Activated T-helper 1 cell treated with anti-CD3 and anti-CD28 coated beads, Interleukin-12 subunit alpha, Interleukin-12 subunit beta, Interleukin-2, Interleukin-4 antibody, amounts not matched to agents 30 ng/mL and 10 ng/mL and 1 ng/mL, durations not matched to agents 14 hours and 24 hours and 36 hours (primary cell): Measurements from ENCODE around the gene ACSL4. TPM values are rescaled to one million over a fixed set of nuclear protein-coding genes. Genes with fewer than 3 reads are reported as not detected.
"Not testable (repeated sequence)": the region's sequence is repeated elsewhere in the genome, so short reads cannot be mapped to it uniquely, and the experiment has no call there.

Experiments used
- DNase-seq: peaks from one replicate; pipeline ENCODE4 v3.0.0; 2021; ENCODE audit warnings: low spot score
- H3K27ac Mint-ChIP-seq: one replicate; pipeline ENCODE4 v1.8.0; 2021; ENCODE audit warnings: mild to moderate bottlenecking, mixed read lengths
- H3K27me3 Mint-ChIP-seq: one replicate; pipeline ENCODE4 v1.8.0; 2022; ENCODE audit warnings: mild to moderate bottlenecking, moderate library complexity, mixed read lengths; ENCODE audit not compliant: insufficient read depth
- H3K36me3 Mint-ChIP-seq: one replicate; pipeline ENCODE4 v1.8.0; 2021; ENCODE audit warnings: low read depth, mixed read lengths
- H3K4me1 Mint-ChIP-seq: one replicate; pipeline ENCODE4 v1.8.0; 2021; ENCODE audit warnings: low read depth, mixed read lengths
- H3K4me3 Mint-ChIP-seq: one replicate; pipeline ENCODE4 v1.8.0; 2021; ENCODE audit warnings: mild to moderate bottlenecking, moderate library complexity, mixed read lengths
- H3K9me3 Mint-ChIP-seq: one replicate; pipeline ENCODE4 v1.8.0; 2021; ENCODE audit warnings: mixed read lengths
- intact Hi-C: fragments of 100-400 bp; cut with micrococcal nuclease; formaldehyde crosslinking; loops from one replicate; pipeline ENCODE4 v1.15.1; 2024
- total RNA-seq: library from RNA; stranded (reverse); gene quantifications from 2 replicates; pipeline ENCODE4 v1.2.3, GENCODE V29; 2022

Gene ACSL4
- total RNA-seq, 1 donor from 2014 or later, result 77.3 TPM

- no peak for DNase-seq
- intact Hi-C loops, result no loop called here
Observed at GRCh38 chrX:109685656-109686078, 47.4 kb downstream of the ACSL4 start.

GRCh38 chrX:109684136-109684535 is 48.9 kb downstream of the ACSL4 start:
- H3K27ac Mint-ChIP-seq, result no peak overlapping the region
- peaks cover 16% of the 10 kb centered on the region for H3K36me3 Mint-ChIP-seq
- H3K27me3 Mint-ChIP-seq, result no peaks in the 10 kb centered on the region
- intact Hi-C loops, result no loop called here
- no peak for DNase-seq
- no peaks in the 10 kb centered on the region for H3K9me3 Mint-ChIP-seq
- peaks cover 11% of the 10 kb centered on the region for H3K4me1 Mint-ChIP-seq
- no peak overlapping the region for H3K4me3 Mint-ChIP-seq

More at GRCh38 chrX:109685656-109686078, 47.4 kb downstream of the ACSL4 start:
- Mint-ChIP-seq H3K4me1 (peaks cover 11% of the 10 kb centered on the region), H3K27me3 (no peaks in the 10 kb centered on the region), H3K27ac (peak overlapping the region; percentile 48), H3K36me3 (peaks cover 16% of the 10 kb centered on the region), H3K9me3 (no peaks in the 10 kb centered on the region), H3K4me3 (no peak overlapping the region)

GRCh38 chrX:109681475-109682081 is 51.5 kb downstream of the ACSL4 start:
- DNase-seq, result no peak
- H3K36me3 Mint-ChIP-seq, result peaks cover 19% of the 10 kb centered on the region
- no peaks in the 10 kb centered on the region for H3K27me3 Mint-ChIP-seq
- H3K4me3 Mint-ChIP-seq, result no peak overlapping the region
- H3K4me1 Mint-ChIP-seq, result peaks cover 11% of the 10 kb centered on the region
- intact Hi-C loops, result no loop called here
- no peaks in the 10 kb centered on the region for H3K9me3 Mint-ChIP-seq
- H3K27ac Mint-ChIP-seq, result no peak overlapping the region

- peaks cover 20% of the 10 kb centered on the region for H3K36me3 Mint-ChIP-seq
- peaks cover 5% of the 10 kb centered on the region for H3K4me1 Mint-ChIP-seq
- no peak overlapping the region for H3K27ac Mint-ChIP-seq
- H3K9me3 Mint-ChIP-seq, result no peaks in the 10 kb centered on the region
- intact Hi-C loops, result no loop called here
- DNase-seq, result no peak
- H3K4me3 Mint-ChIP-seq, result no peak overlapping the region
- H3K27me3 Mint-ChIP-seq, result no peaks in the 10 kb centered on the region
Observed at GRCh38 chrX:109679820-109680219, 53.2 kb downstream of the ACSL4 start.

- no peak overlapping the region for H3K4me3 Mint-ChIP-seq
- no peaks in the 10 kb centered on the region for H3K27me3 Mint-ChIP-seq
- intact Hi-C loops, result no loop called here
- DNase-seq, result no peak
- peaks cover 23% of the 10 kb centered on the region for H3K36me3 Mint-ChIP-seq
- no peak overlapping the region for H3K27ac Mint-ChIP-seq
- H3K9me3 Mint-ChIP-seq, result no peaks in the 10 kb centered on the region
- H3K4me1 Mint-ChIP-seq, result no peaks in the 10 kb centered on the region
Observed at GRCh38 chrX:109672239-109672638, 60.8 kb downstream of the ACSL4 start.

GRCh38 chrX:109671170-109671569 is 61.9 kb downstream of the ACSL4 start:
- H3K36me3 Mint-ChIP-seq, result peaks cover 26% of the 10 kb centered on the region
- H3K27ac Mint-ChIP-seq, H3K4me3 Mint-ChIP-seq, H3K27me3 Mint-ChIP-seq, H3K4me1 Mint-ChIP-seq, H3K9me3 Mint-ChIP-seq, intact Hi-C loops, DNase-seq: not testable (repeated sequence)

GRCh38 chrX:109667986-109668385 is 65.1 kb downstream of the ACSL4 start:
- intact Hi-C loops, result no loop called here
- H3K4me3 Mint-ChIP-seq, result no peak overlapping the region
- no peaks in the 10 kb centered on the region for H3K27me3 Mint-ChIP-seq
- H3K27ac Mint-ChIP-seq, result no peak overlapping the region
- peaks cover 6% of the 10 kb centered on the region for H3K4me1 Mint-ChIP-seq
- no peak for DNase-seq
- H3K36me3 Mint-ChIP-seq, result peaks cover 32% of the 10 kb centered on the region
- H3K9me3 Mint-ChIP-seq, result no peaks in the 10 kb centered on the region

GRCh38 chrX:109660435-109661143 is 72.5 kb downstream of the ACSL4 start:
- peaks cover 7% of the 10 kb centered on the region for H3K9me3 Mint-ChIP-seq
- H3K36me3 Mint-ChIP-seq, result peaks cover 48% of the 10 kb centered on the region
- DNase-seq, result no peak

GRCh38 chrX:109658391-109658790 is 74.7 kb downstream of the ACSL4 start:
- H3K4me3 Mint-ChIP-seq, result no peak overlapping the region

More at GRCh38 chrX:109660435-109661143, 72.5 kb downstream of the ACSL4 start:
- Mint-ChIP-seq H3K27ac (no peak overlapping the region), H3K4me1 (peaks cover 5% of the 10 kb centered on the region), H3K4me3 (no peak overlapping the region), H3K27me3 (no peaks in the 10 kb centered on the region)
- intact Hi-C loops, result no loop called here

GRCh38 chrX:109657364-109657763 is 75.7 kb downstream of the ACSL4 start:
- not testable (repeated sequence) for H3K27me3 Mint-ChIP-seq, DNase-seq, H3K27ac Mint-ChIP-seq, H3K4me1 Mint-ChIP-seq, H3K9me3 Mint-ChIP-seq, H3K4me3 Mint-ChIP-seq
- intact Hi-C loops, result loop anchor here (10.0 kb wide), 1 partner anchor 47 kb away; no protein-coding TSS in a partner anchor
- peaks cover 38% of the 10 kb centered on the region for H3K36me3 Mint-ChIP-seq

More at GRCh38 chrX:109658391-109658790, 74.7 kb downstream of the ACSL4 start:
- no peak for DNase-seq
- H3K27ac Mint-ChIP-seq, result no peak overlapping the region
- intact Hi-C loops, result loop anchor here (10.0 kb wide), 1 partner anchor 46 kb away; no protein-coding TSS in a partner anchor
- no peaks in the 10 kb centered on the region for H3K27me3 Mint-ChIP-seq
- H3K9me3 Mint-ChIP-seq, result peaks cover 7% of the 10 kb centered on the region
- H3K36me3 Mint-ChIP-seq, result peaks cover 44% of the 10 kb centered on the region
- H3K4me1 Mint-ChIP-seq, result peaks cover 5% of the 10 kb centered on the region

- Mint-ChIP-seq H3K27me3 (no peaks in the 10 kb centered on the region), H3K4me3 (no peak overlapping the region), H3K9me3 (peaks cover 7% of the 10 kb centered on the region), H3K36me3 (peaks cover 38% of the 10 kb centered on the region), H3K27ac (no peak overlapping the region), H3K4me1 (peaks cover 5% of the 10 kb centered on the region)
- no peak for DNase-seq
- intact Hi-C loops, result loop anchor here (10.0 kb wide), 1 partner anchor 48 kb away; no protein-coding TSS in a partner anchor
Observed at GRCh38 chrX:109656774-109657173, 76.3 kb downstream of the ACSL4 start.

- peaks cover 34% of the 10 kb centered on the region for H3K36me3 Mint-ChIP-seq
- no peak for DNase-seq
- H3K4me1 Mint-ChIP-seq, result peaks cover 3% of the 10 kb centered on the region
- H3K27ac Mint-ChIP-seq, result no peak overlapping the region
- intact Hi-C loops, result loop anchor here (10.0 kb wide), 1 partner anchor 49 kb away; no protein-coding TSS in a partner anchor
- peaks cover 7% of the 10 kb centered on the region for H3K9me3 Mint-ChIP-seq
- no peak overlapping the region for H3K4me3 Mint-ChIP-seq
- H3K27me3 Mint-ChIP-seq, result no peaks in the 10 kb centered on the region
Observed at GRCh38 chrX:109655502-109656201, 77.4 kb downstream of the ACSL4 start.
